GM19351 (cell line): ENCODE results near the gene MAPKAPK2.
A peak's percentile ranks its signal among the peaks of the same experiment; 100 is the strongest.
"Not testable (repeated sequence)": the region's sequence is repeated elsewhere in the genome, so short reads cannot be mapped to it uniquely, and the experiment has no call there.

ENCODE experiments used
- ATAC-seq: cut with Tn5 transposase; IDR thresholded peaks from one replicate; pipeline ENCODE4 v1.9.1; 2021; ENCODE audit warnings: mild to moderate bottlenecking, moderate library complexity; ENCODE audit not compliant: unreplicated experiment

The MAPKAPK2 gene

DNA sequence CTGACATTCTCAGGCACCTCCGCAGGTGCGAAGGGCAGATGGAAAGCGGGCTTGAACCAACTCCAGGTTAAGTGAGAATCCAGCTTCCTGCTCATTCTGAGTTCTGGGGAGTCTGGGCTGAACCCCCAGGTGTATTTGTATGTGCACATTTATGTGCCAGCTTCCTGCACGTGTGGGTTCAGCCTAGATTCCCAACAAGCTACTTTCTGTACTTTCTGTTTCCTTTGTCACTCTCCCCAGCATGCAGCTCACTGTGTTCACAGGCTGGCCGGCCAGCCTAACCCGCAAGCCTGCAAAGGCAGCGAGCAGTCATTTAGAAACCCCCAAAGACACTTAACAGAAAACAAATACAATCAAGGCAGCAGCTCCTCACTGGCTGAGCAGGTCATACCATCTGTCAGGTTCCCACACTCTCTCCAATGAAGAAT lies 84.6 kb downstream of the MAPKAPK2 start:
- ATAC-seq, result peak; percentile 80

DNA sequence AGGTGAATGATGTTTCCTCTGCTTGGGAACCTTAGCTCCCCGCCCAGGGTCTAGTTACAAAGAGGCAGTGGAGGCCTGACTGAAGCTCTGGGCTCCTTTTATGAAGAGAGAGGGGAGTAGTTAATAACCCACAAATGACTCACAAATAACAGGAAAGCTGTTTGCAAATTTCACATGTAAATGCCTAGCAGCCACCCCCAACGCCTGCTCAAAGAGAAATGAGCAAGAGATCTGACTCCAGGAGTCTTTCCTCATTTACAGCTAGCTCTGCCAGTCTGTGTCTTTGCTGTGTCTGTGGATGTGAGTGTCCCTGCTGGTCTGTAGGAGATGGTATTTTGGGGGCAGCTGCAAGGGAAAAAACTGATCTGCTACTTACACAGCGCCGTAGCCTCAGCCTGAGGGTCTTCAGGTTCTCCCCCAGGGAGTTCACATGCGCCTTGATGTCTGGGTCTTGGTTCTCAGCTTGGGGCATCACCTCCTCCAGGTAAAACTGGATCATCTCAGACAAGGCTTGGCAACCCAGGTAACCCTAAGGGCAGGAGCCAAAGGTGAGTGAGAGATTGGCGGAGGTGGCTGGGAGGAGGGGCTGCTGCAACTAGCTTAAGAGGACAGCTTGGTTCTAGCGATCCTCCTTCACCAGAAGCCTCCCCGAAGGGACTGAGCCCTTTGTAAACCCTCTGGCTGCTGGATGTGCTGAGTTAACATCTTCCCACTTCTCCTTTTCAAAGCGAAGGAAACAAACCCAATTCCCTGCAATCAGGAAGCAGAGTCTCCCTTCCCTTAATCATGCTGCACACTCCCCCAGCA lies 86.0 kb downstream of the MAPKAPK2 start, which contains the start of gene IL19:
TSS of gene IL19 (plus strand) at position 243 of the 807 bp plus-strand sequence. CDS start 65,890 bp downstream, outside the sequence.
- no peak for ATAC-seq

- no peak for ATAC-seq
These were observed 86.6 kb downstream of the MAPKAPK2 start for GRCh38 chr1:206771338-206771692.

DNA sequence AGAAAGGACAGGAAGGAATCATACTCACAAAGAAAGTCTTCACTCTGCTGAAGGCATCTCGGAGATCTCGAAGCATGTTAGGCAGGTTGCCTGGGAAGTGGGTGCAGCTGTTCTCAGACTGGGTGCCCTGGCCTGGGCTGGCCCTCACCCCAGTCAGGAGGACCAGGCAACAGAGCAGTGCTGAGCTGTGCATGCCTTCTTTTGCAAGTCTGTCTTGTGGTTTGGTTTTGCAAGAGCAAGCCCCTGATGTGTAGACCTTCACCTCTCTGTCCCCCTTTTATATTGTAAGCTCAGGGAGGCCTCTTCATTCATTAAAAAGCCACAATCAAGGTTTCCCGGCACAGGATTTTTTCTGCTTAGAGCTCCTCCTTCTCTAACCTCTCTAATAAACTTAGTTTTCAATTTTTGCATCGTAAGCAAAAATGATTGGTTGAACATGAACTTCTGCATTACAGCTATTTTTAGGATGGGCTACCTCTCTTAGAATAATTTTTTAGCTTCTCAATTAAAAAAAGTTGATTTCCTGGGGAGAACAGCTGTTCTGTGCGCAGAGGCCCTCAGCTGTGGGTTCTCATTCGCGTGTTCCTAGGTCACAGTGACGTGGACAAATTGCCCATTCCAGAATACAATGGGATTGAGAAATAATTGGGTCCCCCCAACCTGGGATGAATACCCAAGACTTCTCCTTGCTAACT lies 87.7 kb downstream of the MAPKAPK2 start, which contains the start of gene IL10:
TSS of gene IL10 (minus strand) at position 252 of the 695 bp plus-strand sequence. CDS start at position 193, 59 bp downstream.
- no peak for ATAC-seq

GRCh38 chr1:206774093-206774492 lies 89.4 kb downstream of the MAPKAPK2 start:
- no peak for ATAC-seq

DNA sequence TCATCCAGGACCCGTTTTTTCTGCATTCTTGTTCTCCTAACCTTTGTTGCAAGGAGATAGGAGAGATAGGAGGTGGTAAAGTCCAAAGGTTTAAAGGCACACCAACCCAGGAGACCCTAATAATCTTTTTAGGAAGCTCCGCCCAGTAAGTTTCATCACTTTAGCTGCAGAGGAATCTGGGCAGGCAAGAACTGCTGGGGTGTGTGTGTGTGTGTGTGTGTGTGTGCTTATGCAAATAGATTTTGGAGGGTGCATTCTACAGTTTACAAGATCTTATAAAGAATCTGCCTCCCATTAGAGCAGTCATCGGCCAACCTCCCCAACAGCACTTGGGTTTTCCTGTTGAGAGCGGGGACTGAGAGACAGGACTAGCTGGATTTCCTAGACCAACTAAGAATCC lies 91.5 kb downstream of the MAPKAPK2 start:
- ATAC-seq, result no peak

DNA sequence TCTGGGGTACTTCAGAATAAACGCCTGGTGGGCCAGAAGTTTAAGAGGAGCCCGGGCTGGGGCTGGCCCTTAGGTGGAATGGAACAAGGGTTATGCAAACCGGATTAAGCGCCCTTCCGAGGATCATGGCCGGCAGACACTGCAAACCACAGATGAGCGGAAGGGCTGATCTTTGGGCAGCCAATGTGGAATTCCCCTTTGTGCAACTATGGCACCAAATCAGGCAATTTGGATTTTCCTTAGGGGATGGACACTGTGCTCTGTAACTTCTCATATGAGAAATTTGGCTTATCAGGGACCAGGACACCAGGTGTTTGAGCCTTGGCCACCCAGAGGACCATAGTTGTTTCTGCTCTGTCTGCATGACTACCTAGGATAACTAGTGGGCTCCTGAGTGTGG lies 93.3 kb downstream of the MAPKAPK2 start:
- ATAC-seq, result no peak

DNA sequence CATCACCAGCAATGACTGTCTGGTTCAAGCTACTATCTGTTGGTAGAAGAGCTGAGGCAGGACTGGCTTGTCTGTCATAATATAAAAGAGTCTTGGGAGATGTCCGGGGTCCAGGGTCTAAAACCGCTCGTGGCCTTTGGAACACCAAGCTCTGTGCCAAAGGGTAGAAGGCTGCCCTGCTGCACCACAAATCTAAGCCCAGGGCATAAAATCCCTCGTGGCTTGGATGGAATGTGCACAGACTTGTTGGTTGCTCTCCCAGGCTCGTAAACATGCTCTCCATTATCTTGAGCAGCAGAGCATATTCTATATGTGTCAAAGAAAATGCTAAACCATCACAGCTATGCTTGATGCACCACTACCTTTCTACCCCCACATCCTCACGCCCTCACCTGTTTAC lies 94.2 kb downstream of the MAPKAPK2 start:
- not testable (repeated sequence) for ATAC-seq

DNA sequence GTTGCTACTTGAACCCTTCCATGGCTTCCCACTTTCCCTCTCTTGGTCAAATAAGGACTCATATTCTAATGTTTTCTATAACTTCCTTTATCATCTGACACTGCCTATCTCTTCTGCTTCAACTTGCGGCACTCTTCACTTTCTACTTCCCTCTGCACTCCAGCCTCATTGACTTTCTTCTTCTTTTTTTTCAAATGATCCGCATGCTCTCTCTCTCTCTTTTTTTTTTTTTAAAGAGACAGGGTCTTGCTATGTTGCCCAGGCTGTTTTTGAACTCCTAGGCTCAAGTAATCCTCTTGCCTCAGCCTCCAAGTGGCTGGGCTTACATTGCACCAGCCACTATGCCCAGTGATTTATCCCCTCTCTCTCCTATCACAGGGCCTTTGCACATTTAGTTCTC lies 94.9 kb downstream of the MAPKAPK2 start:
- ATAC-seq, result no peak

DNA sequence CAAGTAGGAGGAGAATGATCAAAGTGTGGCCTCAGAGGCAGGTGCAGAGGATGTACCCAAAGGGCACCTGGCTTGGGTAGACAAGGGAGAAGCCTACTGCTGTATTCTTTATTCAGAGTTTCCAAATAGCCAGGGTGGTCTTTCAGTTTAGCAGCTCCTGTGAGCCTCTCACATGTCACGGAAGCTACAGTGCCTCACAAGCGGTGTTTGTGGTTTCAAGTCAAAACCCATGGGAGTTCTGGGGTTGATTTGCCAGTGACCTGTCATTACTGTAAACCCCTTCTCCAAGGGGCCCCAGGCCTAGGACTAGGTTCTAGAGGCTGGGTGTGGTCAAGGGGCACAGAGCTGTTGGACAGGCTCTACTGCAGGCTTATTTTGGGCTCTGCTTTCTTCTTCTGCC lies 97.7 kb downstream of the MAPKAPK2 start:
- peak; percentile 54 for ATAC-seq

DNA sequence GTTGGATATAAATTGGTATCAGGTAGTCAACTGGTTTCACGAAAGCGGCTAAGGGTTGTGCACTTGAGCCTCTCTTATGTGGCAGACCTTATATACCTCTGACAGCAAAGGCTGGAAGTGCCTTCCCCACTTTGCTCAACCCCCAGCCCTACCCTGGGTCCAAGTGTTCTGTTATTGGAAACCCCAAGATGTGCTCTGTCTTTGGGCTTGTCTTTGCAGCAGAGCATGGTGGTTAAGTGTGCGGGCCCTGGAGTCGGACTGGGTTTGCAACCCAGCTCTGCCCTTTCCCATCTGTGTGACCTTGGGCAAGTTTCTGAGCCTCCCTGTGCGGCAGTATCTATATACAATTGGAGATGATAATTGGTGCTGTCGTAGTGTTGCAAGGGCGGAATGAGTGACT lies 98.8 kb downstream of the MAPKAPK2 start:
- no peak for ATAC-seq
